MCF 10A (cell line): ENCODE data around the gene C6orf118. TPM values are rescaled to one million over a fixed set of nuclear protein-coding genes. Genes with fewer than 3 reads are reported as not detected.

Experiments used
- BruUV-seq: library from RNA; stranded (reverse); fragments of 400-500 nt; replicated peaks from 2 replicates; lab custom pipeline; 2021; lab: Mats Ljungman, UMichigan
- CTCF ChIA-PET: fragments of 300-600 bp; sonication (Branson Sonifier 250); formaldehyde crosslinking; extraction: SDS; loops from one replicate; lab custom pipeline; 2021; ENCODE audit warnings: antibody characterized with exemption, inconsistent platforms; lab: Yijun Ruan, JAX
- POLR2A ChIA-PET: fragments of 300-600, 350-650 bp; sonication (Branson Sonifier 250); formaldehyde crosslinking; extraction: SDS; loops from one replicate; lab custom pipeline; 2020; ENCODE audit warnings: antibody characterized with exemption, inconsistent platforms; lab: Yijun Ruan, JAX
- DNase-seq: peaks from one replicate; pipeline ENCODE4 v3.0.0-alpha.2; 2018; ENCODE audit not compliant: unreplicated experiment
- H3K27ac Mint-ChIP-seq: one replicate; pipeline ENCODE4 v1.8.0; 2022; ENCODE audit warnings: mild to moderate bottlenecking, low read depth, mixed read lengths; ENCODE audit not compliant: unreplicated experiment
- H3K27me3 Mint-ChIP-seq: one replicate; pipeline ENCODE4 v1.8.0; 2022; ENCODE audit warnings: mixed read lengths; ENCODE audit not compliant: insufficient read depth, unreplicated experiment
- H3K36me3 Mint-ChIP-seq: one replicate; pipeline ENCODE4 v1.8.0; 2022; ENCODE audit warnings: mild to moderate bottlenecking, moderate library complexity, mixed read lengths; ENCODE audit not compliant: insufficient read depth, unreplicated experiment
- H3K4me1 Mint-ChIP-seq: one replicate; pipeline ENCODE4 v1.8.0; 2022; ENCODE audit warnings: mixed read lengths; ENCODE audit not compliant: insufficient read depth, unreplicated experiment
- H3K4me3 Mint-ChIP-seq: one replicate; pipeline ENCODE4 v1.8.0; 2022; ENCODE audit warnings: mild to moderate bottlenecking, moderate library complexity, mixed read lengths; ENCODE audit not compliant: unreplicated experiment
- H3K9me3 Mint-ChIP-seq: one replicate; pipeline ENCODE4 v1.8.0; 2022; ENCODE audit warnings: mixed read lengths; ENCODE audit not compliant: unreplicated experiment
- intact Hi-C: fragments of 100-400 bp; cut with micrococcal nuclease; formaldehyde crosslinking; loops from 2 replicates; pipeline ENCODE4 v1.14.1; 2022
- total RNA-seq: library from RNA; stranded (reverse); gene quantifications from 2 replicates; pipeline ENCODE4 v1.2.3, GENCODE V29; 2022
- TF ChIP-seq, protein P1 (sequence below): fragments of 200-600 bp; IDR thresholded peaks from one replicate; pipeline ENCODE4 v1.8.0; 2022; ENCODE audit warnings: antibody characterized with exemption, mild to moderate bottlenecking; ENCODE audit not compliant: unreplicated experiment

C6orf118 gene
- total RNA-seq, 1 experiment from 2014 or later = not detected

DNA sequence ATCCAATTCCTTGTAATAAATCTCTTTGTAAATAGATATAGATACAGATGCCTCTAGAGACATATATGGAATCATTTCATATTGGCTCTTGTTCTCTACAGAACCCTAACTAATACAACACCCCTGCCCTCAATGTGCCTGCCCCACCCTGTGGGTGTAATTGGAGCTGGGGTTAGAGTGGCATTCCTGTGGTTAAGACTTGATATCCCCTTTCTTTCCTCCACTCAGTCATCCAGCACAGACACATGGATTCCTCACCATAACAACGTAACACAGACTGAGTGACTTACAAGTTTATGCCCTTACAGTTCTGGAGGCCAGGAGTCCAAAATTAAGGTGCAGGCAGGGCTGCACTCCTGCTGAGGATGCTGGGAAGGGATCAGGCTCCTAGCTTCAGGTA lies 42.8 kb downstream of the C6orf118 start:
- POLR2A ChIA-PET = no interaction called here
- intact Hi-C loops = no loop called here
- BruUV-seq = no TSS peak
- Mint-ChIP-seq H3K36me3 (no peaks in the 10 kb centered on the region), H3K9me3 (peaks cover 7% of the 10 kb centered on the region), H3K27ac (no peak overlapping the region), H3K27me3 (no peaks in the 10 kb centered on the region), H3K4me1 (peaks cover 6% of the 10 kb centered on the region), H3K4me3 (no peak overlapping the region)
- DNase-seq = no peak
- CTCF ChIA-PET = interaction anchor here (0.7 to 1.1 kb wide), 2 partner anchors 9 to 23 kb away, joined by 3 read pairs; no protein-coding TSS in a partner anchor
- TF ChIP-seq, protein P1, sequence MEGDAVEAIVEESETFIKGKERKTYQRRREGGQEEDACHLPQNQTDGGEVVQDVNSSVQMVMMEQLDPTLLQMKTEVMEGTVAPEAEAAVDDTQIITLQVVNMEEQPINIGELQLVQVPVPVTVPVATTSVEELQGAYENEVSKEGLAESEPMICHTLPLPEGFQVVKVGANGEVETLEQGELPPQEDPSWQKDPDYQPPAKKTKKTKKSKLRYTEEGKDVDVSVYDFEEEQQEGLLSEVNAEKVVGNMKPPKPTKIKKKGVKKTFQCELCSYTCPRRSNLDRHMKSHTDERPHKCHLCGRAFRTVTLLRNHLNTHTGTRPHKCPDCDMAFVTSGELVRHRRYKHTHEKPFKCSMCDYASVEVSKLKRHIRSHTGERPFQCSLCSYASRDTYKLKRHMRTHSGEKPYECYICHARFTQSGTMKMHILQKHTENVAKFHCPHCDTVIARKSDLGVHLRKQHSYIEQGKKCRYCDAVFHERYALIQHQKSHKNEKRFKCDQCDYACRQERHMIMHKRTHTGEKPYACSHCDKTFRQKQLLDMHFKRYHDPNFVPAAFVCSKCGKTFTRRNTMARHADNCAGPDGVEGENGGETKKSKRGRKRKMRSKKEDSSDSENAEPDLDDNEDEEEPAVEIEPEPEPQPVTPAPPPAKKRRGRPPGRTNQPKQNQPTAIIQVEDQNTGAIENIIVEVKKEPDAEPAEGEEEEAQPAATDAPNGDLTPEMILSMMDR = no peak

DNA sequence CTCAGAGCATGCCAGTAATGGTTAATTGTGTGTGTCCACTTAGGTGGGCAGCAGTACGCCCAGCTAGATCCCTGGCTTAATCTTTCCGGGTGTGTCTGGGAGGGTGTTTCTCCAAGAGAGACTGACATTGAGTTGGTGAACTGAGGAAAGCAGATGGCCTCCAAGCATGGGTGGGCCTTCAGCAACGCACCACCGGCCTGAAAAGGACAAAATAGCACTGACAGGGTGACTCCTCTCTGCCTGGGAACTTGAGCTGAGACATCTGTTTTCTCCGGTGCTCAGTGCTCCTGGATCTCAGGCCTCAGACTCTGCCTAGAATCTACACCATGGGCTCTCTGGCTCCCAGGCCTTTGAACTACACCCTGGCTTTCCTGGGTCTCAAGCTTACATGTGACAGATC lies 43.2 kb downstream of the C6orf118 start:
- Mint-ChIP-seq H3K4me3 (no peak overlapping the region), H3K4me1 (peaks cover 6% of the 10 kb centered on the region)
- POLR2A ChIA-PET = no interaction called here

DNA sequence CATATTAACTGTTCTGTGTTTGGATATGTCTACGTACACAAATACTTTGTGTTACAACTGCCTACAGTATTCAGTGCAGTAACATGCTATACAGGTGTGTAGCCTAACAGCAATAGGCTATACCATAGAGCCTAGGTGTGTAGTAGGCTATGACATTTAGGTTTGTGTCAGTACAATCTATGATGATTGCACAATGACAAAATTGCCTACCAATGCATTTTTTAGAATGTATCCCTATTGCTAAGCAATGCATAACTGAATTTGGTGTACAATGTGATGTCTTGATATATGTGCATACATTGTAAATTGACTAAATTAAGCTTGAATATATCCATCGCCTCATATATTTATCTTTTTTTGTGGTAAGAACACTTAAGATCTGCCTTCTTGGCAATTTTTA lies 48.9 kb downstream of the C6orf118 start:
- no peaks in the 10 kb centered on the region for H3K4me1 Mint-ChIP-seq
- no peak overlapping the region for H3K27ac Mint-ChIP-seq
- H3K36me3 Mint-ChIP-seq = no peaks in the 10 kb centered on the region
- TF ChIP-seq, protein P1 = no peak
- POLR2A ChIA-PET = no interaction called here
- H3K27me3 Mint-ChIP-seq = no peaks in the 10 kb centered on the region
- no peak for DNase-seq
- H3K9me3 Mint-ChIP-seq = peaks cover 10% of the 10 kb centered on the region
- intact Hi-C loops = no loop called here
- no peak overlapping the region for H3K4me3 Mint-ChIP-seq
- no TSS peak for BruUV-seq
- CTCF ChIA-PET = interaction anchor here (0.6 kb wide), 1 partner anchor 10 kb away, joined by 5 read pairs; no protein-coding TSS in a partner anchor

More for the DNA sequence above, 43.2 kb downstream of the C6orf118 start:
- H3K27ac Mint-ChIP-seq = no peak overlapping the region
- CTCF ChIA-PET = interaction anchor here (0.7 to 1.1 kb wide), 2 partner anchors 9 to 23 kb away, joined by 3 read pairs; no protein-coding TSS in a partner anchor
- no peak for DNase-seq
- TF ChIP-seq, protein P1 = no peak
- no peaks in the 10 kb centered on the region for H3K27me3 Mint-ChIP-seq
- peaks cover 7% of the 10 kb centered on the region for H3K9me3 Mint-ChIP-seq
- no peaks in the 10 kb centered on the region for H3K36me3 Mint-ChIP-seq
- intact Hi-C loops = no loop called here
- no TSS peak for BruUV-seq

DNA sequence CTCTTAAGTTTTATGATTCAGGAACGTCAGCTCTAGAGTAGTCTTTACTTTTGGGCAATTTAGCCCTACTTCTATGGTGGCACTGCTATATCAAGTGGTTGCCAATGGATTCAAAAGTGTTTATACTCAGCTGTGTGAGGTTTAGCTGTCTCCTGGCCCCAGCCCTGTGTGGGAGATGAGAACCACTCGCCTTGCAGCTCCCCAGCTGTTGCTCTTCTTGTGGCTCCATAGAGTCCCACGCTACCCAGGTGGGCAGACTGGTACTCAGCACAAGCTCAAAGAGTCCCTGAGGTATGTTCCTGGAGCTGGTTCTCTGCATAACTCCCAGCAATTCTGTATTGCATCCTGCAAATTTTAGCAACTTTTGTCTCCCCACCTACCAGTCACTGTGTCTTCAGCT lies 59.6 kb downstream of the C6orf118 start:
- no TSS peak for BruUV-seq
- CTCF ChIA-PET = interaction anchor here (1.1 to 1.4 kb wide), 2 partner anchors 11 to 18 kb away, joined by 3 to 5 read pairs; no protein-coding TSS in a partner anchor
- intact Hi-C loops = loop anchor here (5.0 kb wide), 2 partner anchors 193 to 1833 kb away; no protein-coding TSS in a partner anchor

More for the DNA sequence above, 59.6 kb downstream of the C6orf118 start:
- no peaks in the 10 kb centered on the region for H3K36me3 Mint-ChIP-seq
- no peak overlapping the region for H3K27ac Mint-ChIP-seq
- POLR2A ChIA-PET = no interaction called here
- peaks cover 6% of the 10 kb centered on the region for H3K4me1 Mint-ChIP-seq
- TF ChIP-seq, protein P1 = no peak
- H3K27me3 Mint-ChIP-seq = no peaks in the 10 kb centered on the region
- H3K4me3 Mint-ChIP-seq = no peak overlapping the region
- H3K9me3 Mint-ChIP-seq = no peaks in the 10 kb centered on the region
- no peak for DNase-seq
